ENCODE data around the gene NLRC5.
"Not testable (repeated sequence)": the region's sequence is repeated elsewhere in the genome, so short reads cannot be mapped to it uniquely, and the experiment has no call there.

The NLRC5 gene

GRCh38 chr16:57003439-57004386, 14.4 kb downstream of the NLRC5 start:
- DNase-seq = no peak

- no peak for DNase-seq
These were observed 15.3 kb downstream of the NLRC5 start for GRCh38 chr16:57004387-57005250.

GRCh38 chr16:57005597-57005996, 16.2 kb downstream of the NLRC5 start:
- DNase-seq = not testable (repeated sequence)

DNA sequence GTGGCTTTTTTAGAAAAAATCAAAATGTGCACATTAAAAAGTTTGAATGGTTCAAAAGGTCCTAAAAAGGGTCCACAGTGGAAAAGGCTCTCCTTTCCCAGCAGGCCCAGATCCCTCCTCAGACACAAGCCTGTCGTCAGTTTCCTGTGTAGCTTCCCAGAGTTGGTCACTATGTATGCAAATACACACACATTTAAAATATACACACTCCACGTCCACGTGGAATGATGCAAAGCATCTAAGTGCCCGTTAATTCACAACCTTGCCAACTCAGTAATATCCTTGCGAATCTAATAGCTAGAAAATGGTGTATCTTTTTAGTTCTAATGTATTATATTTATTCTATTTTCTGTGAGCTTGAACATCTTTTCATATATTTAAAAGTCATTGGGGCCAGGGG, 17.7 kb downstream of the NLRC5 start:
- no peak for DNase-seq

DNA sequence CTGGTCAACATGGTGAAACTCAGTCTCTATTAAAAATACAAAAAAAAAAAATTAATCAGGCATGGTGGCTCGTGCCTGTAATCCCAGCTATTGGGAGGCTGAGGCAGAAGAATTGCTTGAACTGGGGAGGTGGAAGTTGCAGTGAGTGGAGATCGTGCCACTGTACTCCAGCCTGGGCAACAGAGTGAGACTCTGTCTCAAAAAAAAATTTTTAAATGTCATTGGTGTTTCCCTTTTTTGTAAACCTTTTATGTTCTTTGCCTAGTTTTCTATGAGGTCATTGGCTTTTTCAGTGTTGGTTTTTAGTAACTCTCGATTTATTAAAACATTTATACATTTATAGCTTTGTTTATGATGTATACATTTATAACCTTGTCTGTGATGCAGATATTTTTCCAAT, 18.2 kb downstream of the NLRC5 start:
- DNase-seq = no peak

DNA sequence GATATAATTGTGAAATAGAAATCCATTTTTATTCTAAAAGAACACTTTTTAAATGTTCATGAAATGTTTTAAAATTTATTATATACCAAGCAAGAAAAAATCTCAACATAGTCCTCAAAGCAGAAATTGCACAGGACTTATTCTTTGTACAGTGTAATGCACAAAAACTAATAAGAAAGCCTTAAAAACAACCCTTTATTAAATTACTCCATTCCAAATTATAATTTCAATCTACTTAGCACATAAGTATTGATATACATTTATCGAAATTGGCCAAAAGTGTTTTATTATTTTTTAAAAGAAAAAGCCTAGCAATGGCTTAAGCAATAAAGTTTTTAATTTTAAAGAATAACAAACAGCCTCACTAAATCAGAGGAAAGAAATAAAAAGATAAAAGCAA, 19.1 kb downstream of the NLRC5 start:
- DNase-seq = no peak

- DNase-seq = no peak
These were observed 20.4 kb downstream of the NLRC5 start for GRCh38 chr16:57009643-57010170.

DNA sequence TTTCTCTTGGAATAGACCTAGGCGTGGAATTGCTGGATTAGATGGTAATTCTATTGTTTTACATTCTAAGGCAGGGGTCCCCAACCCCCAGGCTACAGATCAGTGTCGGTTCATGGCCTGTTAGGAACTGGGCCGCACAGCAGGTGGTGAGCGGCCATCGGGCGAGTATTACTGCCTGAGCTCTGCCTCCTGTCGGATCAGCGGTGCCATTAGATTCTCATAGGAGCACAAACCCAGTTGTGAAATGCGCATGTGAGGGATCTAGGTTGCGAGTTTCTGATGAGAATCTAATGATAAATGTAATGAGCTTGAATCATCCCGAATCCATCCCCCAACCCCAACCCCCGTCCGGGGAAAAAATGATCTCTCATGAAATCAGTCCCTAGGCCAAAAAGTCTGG, 23.0 kb downstream of the NLRC5 start:
- no peak for DNase-seq

DNA sequence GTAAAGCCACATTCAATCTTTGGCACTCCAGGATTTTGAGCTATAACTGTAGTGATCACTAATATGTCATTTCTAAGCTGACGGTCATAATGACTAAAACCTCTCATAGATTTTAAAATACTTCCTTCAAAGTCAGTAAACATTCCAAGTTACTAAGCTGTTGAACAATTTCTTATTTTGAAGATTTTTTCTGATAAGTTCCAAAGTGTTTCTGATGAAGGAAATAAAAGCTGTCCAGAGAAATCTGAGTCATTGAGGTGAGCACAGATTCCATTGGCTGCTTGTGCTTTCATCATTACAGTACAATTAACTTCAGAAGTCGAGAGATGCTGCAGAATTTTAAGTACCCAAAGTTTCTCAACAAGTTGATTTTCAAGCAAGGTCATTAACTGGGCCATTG, 23.9 kb downstream of the NLRC5 start:
- peak; percentile 17 for DNase-seq

DNA sequence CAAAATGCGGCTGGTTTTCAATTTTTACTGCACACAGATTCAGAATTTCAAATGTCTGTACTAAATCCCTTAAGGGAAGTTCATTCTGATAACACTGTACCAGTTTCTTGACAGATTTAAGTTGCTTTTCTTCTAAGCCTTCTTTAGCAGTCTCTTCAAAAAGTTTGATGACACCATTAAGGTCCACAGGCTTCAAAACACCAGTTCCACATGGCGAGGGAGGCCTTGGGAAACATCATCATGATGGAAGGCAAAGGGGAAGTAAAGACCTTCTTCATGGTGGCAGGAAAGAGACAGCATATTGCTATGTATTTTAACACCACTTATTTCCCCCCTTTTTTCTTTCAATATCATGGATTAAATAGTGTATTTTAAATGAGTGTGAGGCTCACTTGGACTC, 24.5 kb downstream of the NLRC5 start:
- no peak for DNase-seq

- no peak for DNase-seq
These were observed 26.9 kb downstream of the NLRC5 start for GRCh38 chr16:57016301-57016700.

DNA sequence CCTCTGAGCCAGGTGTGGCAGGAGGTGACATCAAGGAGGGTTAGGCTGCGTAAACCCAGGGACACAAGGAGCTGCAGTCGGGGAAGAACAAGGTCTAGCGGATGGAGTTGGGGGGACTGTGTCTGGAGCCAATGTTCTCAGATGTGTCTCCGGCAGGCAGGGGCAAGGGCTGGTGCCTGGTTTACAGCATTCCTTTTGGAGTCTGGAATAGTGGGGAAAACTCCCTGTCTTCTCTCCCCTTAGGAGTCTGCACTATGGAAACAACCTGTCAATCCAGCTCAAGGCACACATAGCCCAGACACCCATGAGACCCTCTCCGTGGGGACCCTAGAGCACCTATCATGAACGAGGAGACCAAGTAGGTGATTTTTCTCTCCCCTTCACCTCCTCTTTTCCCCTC, 27.5 kb downstream of the NLRC5 start:
- no peak for DNase-seq

- no peak for DNase-seq
These were observed 27.9 kb downstream of the NLRC5 start for GRCh38 chr16:57017251-57017650.

- DNase-seq = no peak
These were observed 30.4 kb downstream of the NLRC5 start for GRCh38 chr16:57019746-57020145.

GRCh38 chr16:57020651-57021050, 31.3 kb downstream of the NLRC5 start:
- no peak for DNase-seq

- no peak for DNase-seq
These were observed 32.4 kb downstream of the NLRC5 start for GRCh38 chr16:57021757-57022156.

GRCh38 chr16:57022445-57022844, 33.1 kb downstream of the NLRC5 start:
- DNase-seq = no peak

DNA sequence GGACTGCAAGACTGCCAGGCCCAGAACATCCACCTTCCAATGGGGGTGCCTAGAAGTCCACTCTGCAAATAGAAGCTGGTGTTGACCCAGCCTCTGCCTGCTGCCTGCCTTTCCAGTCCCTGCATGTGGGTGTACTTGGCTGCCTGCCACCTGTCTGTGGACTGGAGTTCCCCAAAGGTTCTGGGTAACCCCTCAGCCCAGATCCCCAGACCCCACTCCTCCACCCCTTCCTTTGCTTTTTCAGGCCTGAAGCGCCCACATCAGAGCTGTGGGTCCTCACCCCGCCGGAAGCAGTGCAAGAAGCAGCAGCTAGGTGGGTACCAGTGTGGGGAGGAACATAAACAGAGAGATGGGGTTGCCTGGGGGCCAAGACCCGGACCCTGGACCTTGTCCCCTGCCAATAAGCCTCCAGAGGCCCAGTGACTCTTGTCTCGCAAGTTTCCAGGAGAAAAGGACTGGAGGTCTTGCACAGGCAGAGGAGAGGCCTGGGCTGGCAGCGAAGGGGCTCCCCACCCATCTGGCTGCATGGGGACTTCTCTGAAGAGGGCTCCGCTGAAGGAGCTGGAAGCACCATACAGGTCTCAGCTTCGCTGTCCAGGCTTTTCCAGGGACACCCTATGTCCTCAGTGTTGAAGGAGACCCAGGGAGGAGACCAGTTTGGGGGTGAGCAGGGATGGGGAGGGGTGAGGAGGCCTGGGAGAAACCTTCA, 34.3 kb downstream of the NLRC5 start:
- DNase-seq = no peak

GRCh38 chr16:57024894-57025680, 35.7 kb downstream of the NLRC5 start:
- DNase-seq = no peak

DNA sequence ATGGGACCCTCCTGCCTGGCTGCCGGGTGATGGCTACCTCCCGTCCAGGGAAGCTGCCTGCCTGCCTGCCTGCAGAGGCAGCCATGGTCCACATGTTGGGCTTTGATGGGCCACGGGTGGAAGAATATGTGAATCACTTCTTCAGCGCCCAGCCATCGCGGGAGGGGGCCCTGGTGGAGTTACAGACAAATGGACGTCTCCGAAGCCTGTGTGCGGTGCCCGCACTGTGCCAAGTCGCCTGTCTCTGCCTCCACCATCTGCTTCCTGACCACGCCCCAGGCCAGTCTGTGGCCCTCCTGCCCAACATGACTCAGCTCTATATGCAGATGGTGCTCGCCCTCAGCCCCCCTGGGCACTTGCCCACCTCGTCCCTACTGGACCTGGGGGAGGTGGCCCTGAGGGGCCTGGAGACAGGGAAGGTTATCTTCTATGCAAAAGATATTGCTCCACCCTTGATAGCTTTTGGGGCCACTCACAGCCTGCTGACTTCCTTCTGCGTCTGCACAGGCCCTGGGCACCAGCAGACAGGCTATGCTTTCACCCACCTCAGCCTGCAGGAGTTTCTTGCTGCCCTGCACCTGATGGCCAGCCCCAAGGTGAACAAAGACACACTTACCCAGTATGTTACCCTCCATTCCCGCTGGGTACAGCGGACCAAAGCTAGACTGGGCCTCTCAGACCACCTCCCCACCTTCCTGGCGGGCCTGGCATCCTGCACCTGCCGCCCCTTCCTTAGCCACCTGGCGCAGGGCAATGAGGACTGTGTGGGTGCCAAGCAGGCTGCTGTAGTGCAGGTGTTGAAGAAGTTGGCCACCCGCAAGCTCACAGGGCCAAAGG, 36.8 kb downstream of the NLRC5 start:
- no peak for DNase-seq

DNA sequence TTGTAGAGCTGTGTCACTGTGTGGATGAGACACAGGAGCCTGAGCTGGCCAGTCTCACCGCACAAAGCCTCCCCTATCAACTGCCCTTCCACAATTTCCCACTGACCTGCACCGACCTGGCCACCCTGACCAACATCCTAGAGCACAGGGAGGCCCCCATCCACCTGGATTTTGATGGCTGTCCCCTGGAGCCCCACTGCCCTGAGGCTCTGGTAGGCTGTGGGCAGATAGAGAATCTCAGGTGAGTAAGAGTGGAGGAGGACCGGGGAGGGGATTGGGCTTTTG, 37.4 kb downstream of the NLRC5 start:
- DNase-seq = no peak
